K562 (cell line): ENCODE results near the gene CABP7. TPM values are rescaled to one million over a fixed set of nuclear protein-coding genes. Genes with fewer than 3 reads are reported as not detected.

Experiments used
- CCAR2 ChIP-seq: fragments of 200-400 bp; formaldehyde crosslinking; IDR thresholded peaks from 2 replicates; pipeline ENCODE4 v1.6.1; 2017; ENCODE audit warnings: mild to moderate bottlenecking, low read depth, low read length
- CEBPG ChIP-seq, 3 experiments: fragments of 200-800 bp in 1 of 3; sonication (Bioruptor generic) in 1 of 3; sonication (generic) in 1 of 3; formaldehyde crosslinking in 1 of 3; IDR thresholded peaks in 2 of 3; conservative IDR thresholded peaks in 1 of 3; 2 replicates each; pipeline versions ENCODE4 v1.6.1 to v1.8.0; 2016 to 2022; ENCODE audit warnings: missing compliant biosample characterization in 2 of 3, missing genetic modification characterization in 2 of 3, mild to moderate bottlenecking in 1 of 3, missing genetic modification reagents in 1 of 3
- CHD7 ChIP-seq: fragments of 200-600 bp; sonication (generic); IDR thresholded peaks from one replicate; pipeline ENCODE4 v1.6.1; 2012; ENCODE audit warnings: mild to moderate bottlenecking, low read depth, low read length, inconsistent platforms
- CTBP1 ChIP-seq: fragments of 450-650 bp; IDR thresholded peaks from 2 replicates; pipeline ENCODE4 v1.6.1; 2016; ENCODE audit warnings: borderline replicate concordance
- DNMT1 ChIP-seq: fragments of 450-650 bp; IDR thresholded peaks from 2 replicates; pipeline ENCODE4 v1.6.1; 2016; ENCODE audit warnings: antibody characterized with exemption, mild to moderate bottlenecking
- E2F4 ChIP-seq: sonication (generic); formaldehyde crosslinking; IDR thresholded peaks from 2 replicates; pipeline ENCODE4 v1.8.0; 2022; ENCODE audit warnings: mild to moderate bottlenecking, low read depth, missing genetic modification reagents
- SMC3 ChIP-seq: conservative IDR thresholded peaks from 2 replicates; pipeline ENCODE4 v1.6.1; 2011; ENCODE audit warnings: low read depth, low read length, improper control_type of control experiment; ENCODE audit not compliant: insufficient read depth
- TEAD2 ChIP-seq: fragments of 450-650 bp; IDR thresholded peaks from 2 replicates; pipeline ENCODE4 v1.6.1; 2016; ENCODE audit warnings: missing genetic modification characterization, control low read depth, missing compliant biosample characterization
- TRIM24 ChIP-seq, 2 experiments: fragments of 450-650 bp; IDR thresholded peaks; 2 replicates each; pipeline ENCODE4 v1.6.1; 2016
- ZEB2 ChIP-seq: fragments of 450-650 bp; IDR thresholded peaks from 2 replicates; pipeline ENCODE4 v1.6.1; 2016
- ZKSCAN8 ChIP-seq: fragments of 200-800 bp; sonication (Bioruptor generic); IDR thresholded peaks from 2 replicates; pipeline ENCODE4 v1.6.1; 2016; ENCODE audit warnings: missing genetic modification characterization, missing compliant biosample characterization
- ZNF274 ChIP-seq: IDR thresholded peaks from 2 replicates; pipeline ENCODE4 v1.6.1; 2011; ENCODE audit warnings: low read depth, mild to moderate bottlenecking, low read length, moderate library complexity, borderline replicate concordance
- ZNF586 ChIP-seq: fragments of 450-650 bp; formaldehyde crosslinking; conservative IDR thresholded peaks from 2 replicates; pipeline ENCODE4 v1.4.0; 2020; ENCODE audit warnings: mild to moderate bottlenecking, moderate library complexity
- polyA plus RNA-seq, 8 experiments: library from polyadenylated mRNA; depleted of rRNA in 4 of 8; stranded (reverse) in 5 of 8; unstranded in 3 of 8; fragments of >200 nt; fragmentation: Nextera tagmentation in 2 of 8; fragmentation: Illumina TruSeq in 1 of 8; extraction: Ambion mirVana in 2 of 8; extraction: Trizol in 1 of 8; gene quantifications; 2 replicates each; pipeline versions ENCODE4 v1.2.1 to v1.2.3, GENCODE V29; 2011 to 2014; ENCODE audit warnings: inconsistent platforms in 1 of 8, missing spikeins in 1 of 8
- total RNA-seq, 7 experiments: library from RNA; depleted of rRNA in 6 of 7; stranded (reverse); fragments of >200 nt in 6 of 7; fragmentation: Illumina TruSeq in 2 of 7; extraction: Trizol in 2 of 7; gene quantifications; 2 replicates each; pipeline versions ENCODE4 v1.2.1 to v1.2.3, GENCODE V29; 2011 to 2021; ENCODE audit warnings: low replicate concordance in 1 of 7
- TF ChIP-seq, protein P1 (sequence below): fragments of 450-650 bp; IDR thresholded peaks from 2 replicates; pipeline ENCODE4 v1.6.1; 2016

The CABP7 gene
- total and polyA plus RNA-seq, 9 of the 15 experiments (the other 6 are each of a cell fraction or from before 2014, with no cell fraction given), result not detected

- TF ChIP-seq SMC3, result peak; percentile 38
- 0 out of 2 replicates have a peak, but pooled peaks have one; percentile 19 for TF ChIP-seq ZEB2
- peak; percentile 92 for TF ChIP-seq CHD7
- TF ChIP-seq CEBPG (CRISPR knock-in tag; IDR thresholded peaks at IDR 0.05), result peak; percentile 11; the same call in 1 of the 2 replicates
- no peak for TF ChIP-seq CEBPG (tag; conservative IDR thresholded peaks at IDR 0.05 in 1 of 2, IDR thresholded peaks at IDR 0.05 in 1 of 2)
- no peak for TF ChIP-seq TRIM24 (IDR thresholded peaks at IDR 0.05)
- TF ChIP-seq E2F4 (CRISPR knock-in tag), result no peak
- no peak for TF ChIP-seq ZNF274
- TF ChIP-seq CCAR2, result no peak
- TF ChIP-seq ZKSCAN8 (CRISPR knock-in tag), result no peak
- TF ChIP-seq TEAD2 (tag), result no peak
- TF ChIP-seq ZNF586 (CRISPR knock-in tag), result no peak
- TF ChIP-seq DNMT1, result no peak
- TF ChIP-seq, protein P1, sequence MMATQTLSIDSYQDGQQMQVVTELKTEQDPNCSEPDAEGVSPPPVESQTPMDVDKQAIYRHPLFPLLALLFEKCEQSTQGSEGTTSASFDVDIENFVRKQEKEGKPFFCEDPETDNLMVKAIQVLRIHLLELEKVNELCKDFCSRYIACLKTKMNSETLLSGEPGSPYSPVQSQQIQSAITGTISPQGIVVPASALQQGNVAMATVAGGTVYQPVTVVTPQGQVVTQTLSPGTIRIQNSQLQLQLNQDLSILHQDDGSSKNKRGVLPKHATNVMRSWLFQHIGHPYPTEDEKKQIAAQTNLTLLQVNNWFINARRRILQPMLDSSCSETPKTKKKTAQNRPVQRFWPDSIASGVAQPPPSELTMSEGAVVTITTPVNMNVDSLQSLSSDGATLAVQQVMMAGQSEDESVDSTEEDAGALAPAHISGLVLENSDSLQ, result peak; percentile 32; the same call in 1 of the 2 replicates
- peak; percentile 90 for TF ChIP-seq CTBP1
Measured at GRCh38 chr22:29701155-29701999, 18.4 kb upstream of the CABP7 start (continued).
